Activated CD8-positive, alpha-beta T cell treated with anti-CD3 and anti-CD28 coated beads for 36 hours (primary cell): Measurements from ENCODE around the gene VRTN. TPM values are rescaled to one million over a fixed set of nuclear protein-coding genes. Genes with fewer than 3 reads are reported as not detected.

Experiments
- ATAC-seq: fragments of 200-7000 bp; cut with Tn5 transposase; one replicate; pipeline ENCODE4 v1.10.0; 2021; ENCODE audit warnings: mild to moderate bottlenecking, moderate library complexity
- CTCF ChIA-PET: fragments of 350-600 bp; sonication (Branson Sonifier 250); formaldehyde crosslinking; loops from one replicate; lab custom pipeline; 2021; ENCODE audit warnings: antibody characterized with exemption; lab: Charles Lee
- POLR2A ChIA-PET: fragments of 350-600 bp; sonication (Branson Sonifier 250); formaldehyde crosslinking; loops from one replicate; lab custom pipeline; 2021; ENCODE audit warnings: antibody characterized with exemption; lab: Charles Lee
- DNase-seq: peaks from one replicate; pipeline ENCODE4 v3.0.0-alpha.2; 2020
- H3K27ac Mint-ChIP-seq: one replicate; pipeline ENCODE4 v1.8.0; 2021; ENCODE audit warnings: mild to moderate bottlenecking, mixed read lengths
- H3K27me3 Mint-ChIP-seq: one replicate; pipeline ENCODE4 v1.8.0; 2021; ENCODE audit warnings: mixed read lengths
- H3K36me3 Mint-ChIP-seq: one replicate; pipeline ENCODE4 v1.8.0; 2021; ENCODE audit warnings: low read depth, mixed read lengths
- H3K4me1 Mint-ChIP-seq: one replicate; pipeline ENCODE4 v1.8.0; 2021; ENCODE audit warnings: low read depth, mixed read lengths
- H3K4me3 Mint-ChIP-seq: one replicate; pipeline ENCODE4 v1.8.0; 2021; ENCODE audit warnings: mild to moderate bottlenecking, moderate library complexity, mixed read lengths
- H3K9me3 Mint-ChIP-seq: one replicate; pipeline ENCODE4 v1.8.0; 2021; ENCODE audit warnings: mixed read lengths
- intact Hi-C: fragments of 100-400 bp; cut with micrococcal nuclease; formaldehyde crosslinking; loops from one replicate; pipeline ENCODE4 v1.10.0; 2022
- total RNA-seq, 2 experiments: library from RNA; stranded (reverse); gene quantifications; one replicate each; pipeline ENCODE4 v1.2.3, GENCODE V29; 2021
- TF ChIP-seq, protein P1 (sequence below): fragments of 200-600 bp; IDR thresholded peaks from one replicate; pipeline ENCODE4 v1.8.0; 2022; ENCODE audit warnings: antibody characterized with exemption, mild to moderate bottlenecking

Gene VRTN
- total RNA-seq, 2 experiments from 2014 or later, result not detected

- TF ChIP-seq, protein P1, sequence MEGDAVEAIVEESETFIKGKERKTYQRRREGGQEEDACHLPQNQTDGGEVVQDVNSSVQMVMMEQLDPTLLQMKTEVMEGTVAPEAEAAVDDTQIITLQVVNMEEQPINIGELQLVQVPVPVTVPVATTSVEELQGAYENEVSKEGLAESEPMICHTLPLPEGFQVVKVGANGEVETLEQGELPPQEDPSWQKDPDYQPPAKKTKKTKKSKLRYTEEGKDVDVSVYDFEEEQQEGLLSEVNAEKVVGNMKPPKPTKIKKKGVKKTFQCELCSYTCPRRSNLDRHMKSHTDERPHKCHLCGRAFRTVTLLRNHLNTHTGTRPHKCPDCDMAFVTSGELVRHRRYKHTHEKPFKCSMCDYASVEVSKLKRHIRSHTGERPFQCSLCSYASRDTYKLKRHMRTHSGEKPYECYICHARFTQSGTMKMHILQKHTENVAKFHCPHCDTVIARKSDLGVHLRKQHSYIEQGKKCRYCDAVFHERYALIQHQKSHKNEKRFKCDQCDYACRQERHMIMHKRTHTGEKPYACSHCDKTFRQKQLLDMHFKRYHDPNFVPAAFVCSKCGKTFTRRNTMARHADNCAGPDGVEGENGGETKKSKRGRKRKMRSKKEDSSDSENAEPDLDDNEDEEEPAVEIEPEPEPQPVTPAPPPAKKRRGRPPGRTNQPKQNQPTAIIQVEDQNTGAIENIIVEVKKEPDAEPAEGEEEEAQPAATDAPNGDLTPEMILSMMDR, result peak; percentile 45
- Mint-ChIP-seq H3K36me3 (peaks cover 12% of the 10 kb centered on the region), H3K4me1 (peaks cover 23% of the 10 kb centered on the region), H3K4me3 (peak within 1 kb of the TSS; percentile 100), H3K27ac (peak within 1 kb of the TSS; percentile 97), H3K9me3 (no peaks in the 10 kb centered on the region), H3K27me3 (no peaks in the 10 kb centered on the region)
- DNase-seq (peak; percentile 94), ATAC-seq (peak; percentile 96)
- ChIA-PET POLR2A (interaction anchor here (0.9 kb wide), 1 partner anchor 10 kb away, joined by 3 read pairs; no protein-coding TSS in a partner anchor), CTCF (interaction anchor here (0.9 to 1.3 kb wide), 4 partner anchors 8 to 95 kb away, joined by 3 to 4 read pairs (median 3); no protein-coding TSS in a partner anchor)
- intact Hi-C loops, result no loop called here
These were observed 45.4 kb upstream of the VRTN start, which contains the start of gene ABCD4 for GRCh38 chr14:74302634-74303569. TSS of gene ABCD4 (minus strand) at chr14:74302934. CDS start at chr14:74302912, 22 bp downstream.

- ATAC-seq (no peak), DNase-seq (no peak)
- no peak overlapping the region for H3K27ac Mint-ChIP-seq
- no peaks in the 10 kb centered on the region for H3K36me3 Mint-ChIP-seq
- H3K27me3 Mint-ChIP-seq, result no peaks in the 10 kb centered on the region
- no peaks in the 10 kb centered on the region for H3K4me1 Mint-ChIP-seq
- POLR2A ChIA-PET, result no interaction called here
- CTCF ChIA-PET, result interaction anchor here (0.7 to 2.6 kb wide), 2 partner anchors 9 to 17 kb away, joined by 3 to 10 read pairs; no protein-coding TSS in a partner anchor
- H3K9me3 Mint-ChIP-seq, result no peaks in the 10 kb centered on the region
- TF ChIP-seq, protein P1, result no peak
- H3K4me3 Mint-ChIP-seq, result no peak overlapping the region
- intact Hi-C loops, result no loop called here
These were observed 39.6 kb upstream of the VRTN start for GRCh38 chr14:74308695-74309094.

- TF ChIP-seq, protein P1, result no peak
- no peaks in the 10 kb centered on the region for H3K36me3 Mint-ChIP-seq
- intact Hi-C loops, result no loop called here
- H3K4me3 Mint-ChIP-seq, result no peak overlapping the region
- no peak for DNase-seq
- no peaks in the 10 kb centered on the region for H3K4me1 Mint-ChIP-seq
- no peak overlapping the region for H3K27ac Mint-ChIP-seq
- ATAC-seq, result no peak
- H3K9me3 Mint-ChIP-seq, result no peaks in the 10 kb centered on the region
- H3K27me3 Mint-ChIP-seq, result no peaks in the 10 kb centered on the region
- ChIA-PET POLR2A (interaction anchor here (0.6 to 0.7 kb wide), 2 partner anchors 234 to 756 kb away, joined by 3 read pairs; no protein-coding TSS in a partner anchor), CTCF (interaction anchor here (0.7 to 2.6 kb wide), 2 partner anchors 9 to 16 kb away, joined by 3 to 10 read pairs; no protein-coding TSS in a partner anchor)
These were observed 38.9 kb upstream of the VRTN start for GRCh38 chr14:74309125-74310022.

GRCh38 chr14:74312161-74312560, 36.1 kb upstream of the VRTN start:
- ChIA-PET POLR2A (interaction anchor here (1.1 kb wide), 1 partner anchor 10 kb away, joined by 3 read pairs; no protein-coding TSS in a partner anchor), CTCF (interaction anchor here (1.1 kb wide), 1 partner anchor 60 kb away, joined by 3 read pairs; no protein-coding TSS in a partner anchor)
- Mint-ChIP-seq H3K4me3 (no peak overlapping the region), H3K27ac (no peak overlapping the region), H3K27me3 (no peaks in the 10 kb centered on the region), H3K9me3 (no peaks in the 10 kb centered on the region), H3K36me3 (no peaks in the 10 kb centered on the region), H3K4me1 (no peaks in the 10 kb centered on the region)
- TF ChIP-seq, protein P1, result no peak
- ATAC-seq (no peak), DNase-seq (no peak)
- intact Hi-C loops, result no loop called here
